HCT116 (cell line): ENCODE results near the gene FBXO21. TPM values are rescaled to one million over a fixed set of nuclear protein-coding genes. Genes with fewer than 3 reads are reported as not detected.

ENCODE experiments used
- ATAC-seq: fragments of 200-7000 bp; cut with Tn5 transposase; 2 replicates; pipeline ENCODE4 v1.9.1; 2020; ENCODE audit warnings: mild to moderate bottlenecking, moderate library complexity
- BruUV-seq: library from RNA; stranded (reverse); fragments of 400-500 nt; replicated peaks from 2 replicates; lab custom pipeline; 2021; lab: Mats Ljungman, UMichigan
- CTCF ChIA-PET: fragments of 300-600 bp; sonication (Branson Sonifier 250); formaldehyde crosslinking; loops from one replicate; lab custom pipeline; 2021; ENCODE audit warnings: antibody characterized with exemption; lab: Charles Lee
- POLR2A ChIA-PET: fragments of 300-600, 350-600 bp; sonication (Branson Sonifier 250); formaldehyde crosslinking; loops from one replicate; lab custom pipeline; 2021; ENCODE audit warnings: antibody characterized with exemption; lab: Charles Lee
- RAD21 ChIA-PET, 2 experiments: fragments of 300-600 bp; sonication (Branson Sonifier 250); formaldehyde crosslinking; loops; one replicate each; lab custom pipeline; 2023; ENCODE audit warnings: low total read pairs in 2 of 2; ENCODE audit not compliant: uncharacterized antibody in 2 of 2, unreplicated experiment in 2 of 2, low non-redundant PET in 1 of 2; lab: Charles Lee
- DNase-seq: peaks from one replicate; pipeline ENCODE4 v3.0.0-alpha.2; 2010; ENCODE audit warnings: low read depth, low spot score
- H2AFZ ChIP-seq: fragments of 200-600 bp; shearing (Covaris generic), sonication (generic); 2 replicates; pipeline ENCODE4 v1.6.1; 2017; ENCODE audit warnings: low read depth, mixed run types, mixed read lengths, antibody characterized with exemption, low read length; ENCODE audit not compliant: poor library complexity, severe bottlenecking
- H3K27ac ChIP-seq: 2 replicates; pipeline ENCODE4 v1.5.1; 2012; ENCODE audit warnings: low read depth, low read length
- H3K27me3 ChIP-seq: fragments of 200-600 bp; sonication (generic); 2 replicates; pipeline ENCODE4 v1.6.1; 2016; ENCODE audit warnings: mixed run types, low read length, mixed read lengths; ENCODE audit not compliant: insufficient read depth
- H3K36me3 ChIP-seq, 2 experiments: fragments of 200-500 bp in 1 of 2; fragments of 200-600 bp in 1 of 2; sonication (Bioruptor generic) in 1 of 2; sonication (generic) in 1 of 2; 2 replicates each; pipeline versions ENCODE4 v1.5.1 to v1.6.1; 2014 to 2016; ENCODE audit warnings: low read length in 2 of 2, inconsistent platforms in 1 of 2, mixed read lengths in 1 of 2, mixed run types in 1 of 2; ENCODE audit not compliant: insufficient read depth in 2 of 2, control insufficient read depth in 1 of 2
- H3K4me1 ChIP-seq, 2 experiments: fragments of 200-600 bp in 1 of 2; sonication (generic) in 1 of 2; 2 replicates each; pipeline versions ENCODE4 v1.5.1 to v1.6.1; 2012 to 2017; ENCODE audit warnings: low read length in 2 of 2, inconsistent platforms in 1 of 2, mild to moderate bottlenecking in 1 of 2, mixed read lengths in 1 of 2, mixed run types in 1 of 2, moderate library complexity in 1 of 2; ENCODE audit not compliant: insufficient read depth in 2 of 2, control insufficient read depth in 1 of 2
- H3K4me2 ChIP-seq: fragments of 200-600 bp; sonication (generic); 2 replicates; pipeline ENCODE4 v1.6.1; 2017; ENCODE audit warnings: mixed run types, low read length, mixed read lengths
- H3K4me3 ChIP-seq, 2 experiments: fragments of 200-600 bp in 1 of 2; sonication (generic) in 1 of 2; replicated peaks in 1 of 2; 2 replicates each; pipeline ENCODE4 v1.5.1; 2011 to 2016; ENCODE audit warnings: low read length in 2 of 2, control low read depth in 1 of 2, low read depth in 1 of 2, mild to moderate bottlenecking in 1 of 2, mixed read lengths in 1 of 2, mixed run types in 1 of 2
- H3K79me2 ChIP-seq: fragments of 200-600 bp; sonication (generic); 2 replicates; pipeline ENCODE4 v1.6.1; 2017; ENCODE audit warnings: mild to moderate bottlenecking, mixed run types, low read length, moderate library complexity, mixed read lengths; ENCODE audit not compliant: insufficient read depth
- H3K9ac ChIP-seq: fragments of 200-600 bp; sonication (generic); 2 replicates; pipeline ENCODE4 v1.6.1; 2016; ENCODE audit warnings: low read length, mixed read lengths
- H3K9me2 ChIP-seq: fragments of 200-600 bp; sonication (generic), shearing (Covaris generic); 2 replicates; pipeline ENCODE4 v1.6.1; 2017; ENCODE audit warnings: mixed run types, mild to moderate bottlenecking, moderate library complexity; ENCODE audit not compliant: insufficient read depth
- H3K9me3 ChIP-seq, 2 experiments: fragments of 200-500 bp in 1 of 2; fragments of 200-600 bp in 1 of 2; sonication (Bioruptor generic) in 1 of 2; sonication (generic) in 1 of 2; 2 replicates each; pipeline ENCODE4 v1.6.1; 2014 to 2017; ENCODE audit warnings: low read length in 2 of 2, mixed read lengths in 2 of 2, inconsistent platforms in 1 of 2, low read depth in 1 of 2, mild to moderate bottlenecking in 1 of 2, mixed run types in 1 of 2, moderate library complexity in 1 of 2; ENCODE audit not compliant: control insufficient read depth in 1 of 2, insufficient read depth in 1 of 2
- H4K20me1 ChIP-seq: fragments of 200-600 bp; sonication (generic), shearing (Covaris generic); 2 replicates; pipeline ENCODE4 v1.6.1; 2017; ENCODE audit warnings: mixed run types, mild to moderate bottlenecking, moderate library complexity; ENCODE audit not compliant: insufficient read depth
- CEBPB ChIP-seq: IDR thresholded peaks from 2 replicates; pipeline ENCODE4 v1.6.1; 2012; ENCODE audit warnings: low read depth
- CTCF ChIP-seq, 3 experiments: fragments of 200-600 bp in 1 of 3; sonication (generic) in 1 of 3; IDR thresholded peaks in 2 of 3; conservative IDR thresholded peaks in 1 of 3; 2 replicates each; pipeline ENCODE4 v1.5.1; 2012 to 2017; ENCODE audit warnings: low read depth in 2 of 3, low read length in 2 of 3, antibody characterized with exemption in 1 of 3, borderline replicate concordance in 1 of 3, control low read depth in 1 of 3, mild to moderate bottlenecking in 1 of 3, mixed read lengths in 1 of 3, mixed run types in 1 of 3, moderate library complexity in 1 of 3; ENCODE audit not compliant: insufficient read depth in 1 of 3
- EGR1 ChIP-seq: IDR thresholded peaks from 2 replicates; pipeline ENCODE4 v1.6.1; 2012; ENCODE audit warnings: low read depth
- JUND ChIP-seq: IDR thresholded peaks from 2 replicates; pipeline ENCODE4 v1.6.1; 2012
- RAD21 ChIP-seq: IDR thresholded peaks from 2 replicates; pipeline ENCODE4 v1.6.1; 2012; ENCODE audit warnings: low read depth, mild to moderate bottlenecking
- SRF ChIP-seq: IDR thresholded peaks from 2 replicates; pipeline ENCODE4 v1.6.1; 2012; ENCODE audit warnings: low read depth
- TCF7L2 ChIP-seq: IDR thresholded peaks from 2 replicates; pipeline ENCODE4 v1.7.0; 2011; ENCODE audit warnings: borderline replicate concordance, inconsistent platforms; ENCODE audit not compliant: insufficient read depth, insufficient read length; ENCODE audit errors: extremely low read depth
- YY1 ChIP-seq: IDR thresholded peaks from 2 replicates; pipeline ENCODE4 v1.6.1; 2011; ENCODE audit warnings: low read length, low read depth, moderate library complexity, mild to moderate bottlenecking; ENCODE audit not compliant: insufficient replicate concordance; ENCODE audit errors: extremely low read depth
- intact Hi-C: fragments of 100-400 bp; cut with micrococcal nuclease; formaldehyde crosslinking; loops from 2 replicates; pipeline ENCODE4 v1.10.0; 2022
- total RNA-seq: library from RNA; stranded (reverse); gene quantifications from one replicate; pipeline ENCODE4 v1.2.1, GENCODE V29; 2021; ENCODE audit not compliant: unreplicated experiment

FBXO21 gene
- total RNA-seq, 1 experiment from 2014 or later: 45.5 TPM

GRCh38 chr12:117188121-117188665, 2.1 kb downstream of the FBXO21 start:
- ChIA-PET POLR2A (no interaction called here), CTCF (no interaction called here), RAD21 (no interaction called here)
- Histone ChIP-seq H3K9ac (no peak overlapping the region), H3K9me3 (no peaks in the 10 kb centered on the region), H3K4me1 (peaks cover 13 to 26% of the 10 kb centered on the region in 2 experiments; a peak in 3 of 4 replicates), H3K27me3 (no peaks in the 10 kb centered on the region), H2AFZ (no peak overlapping the region), H3K79me2 (peaks cover 31% of the 10 kb centered on the region), H3K36me3 (peaks cover 12 to 31% of the 10 kb centered on the region in 2 experiments), H3K4me3 (no peak overlapping the region), H3K27ac (no peak overlapping the region), H3K4me2 (no peak overlapping the region), H3K9me2 (no peaks in the 10 kb centered on the region), H4K20me1 (no peaks in the 10 kb centered on the region)
- ATAC-seq: no peak
- no peak for DNase-seq
- intact Hi-C loops: no loop called here
- TSS peak; percentile 61 for BruUV-seq
- TF ChIP-seq TCF7L2: no peak
- no peak for TF ChIP-seq CTCF (IDR thresholded peaks at IDR 0.05 in 2 of 3, conservative IDR thresholded peaks at IDR 0.05 in 1 of 3; ENCODE audit: borderline replicate concordance in 1 of 3, insufficient read depth in 1 of 3, low read depth in 2 of 3, low read length in 2 of 3)
- TF ChIP-seq RAD21: no peak
- TF ChIP-seq JUND: no peak
- TF ChIP-seq YY1: no peak
- TF ChIP-seq SRF: no peak
- TF ChIP-seq CEBPB: no peak
- no peak for TF ChIP-seq EGR1
